HG02588 (cell line): ENCODE results near the gene ZNF836.

Experiments used
- ATAC-seq: cut with Tn5 transposase; IDR thresholded peaks from one replicate; pipeline ENCODE4 v1.9.1; 2021; ENCODE audit warnings: mild to moderate bottlenecking, moderate library complexity; ENCODE audit not compliant: unreplicated experiment

The ZNF836 gene

DNA sequence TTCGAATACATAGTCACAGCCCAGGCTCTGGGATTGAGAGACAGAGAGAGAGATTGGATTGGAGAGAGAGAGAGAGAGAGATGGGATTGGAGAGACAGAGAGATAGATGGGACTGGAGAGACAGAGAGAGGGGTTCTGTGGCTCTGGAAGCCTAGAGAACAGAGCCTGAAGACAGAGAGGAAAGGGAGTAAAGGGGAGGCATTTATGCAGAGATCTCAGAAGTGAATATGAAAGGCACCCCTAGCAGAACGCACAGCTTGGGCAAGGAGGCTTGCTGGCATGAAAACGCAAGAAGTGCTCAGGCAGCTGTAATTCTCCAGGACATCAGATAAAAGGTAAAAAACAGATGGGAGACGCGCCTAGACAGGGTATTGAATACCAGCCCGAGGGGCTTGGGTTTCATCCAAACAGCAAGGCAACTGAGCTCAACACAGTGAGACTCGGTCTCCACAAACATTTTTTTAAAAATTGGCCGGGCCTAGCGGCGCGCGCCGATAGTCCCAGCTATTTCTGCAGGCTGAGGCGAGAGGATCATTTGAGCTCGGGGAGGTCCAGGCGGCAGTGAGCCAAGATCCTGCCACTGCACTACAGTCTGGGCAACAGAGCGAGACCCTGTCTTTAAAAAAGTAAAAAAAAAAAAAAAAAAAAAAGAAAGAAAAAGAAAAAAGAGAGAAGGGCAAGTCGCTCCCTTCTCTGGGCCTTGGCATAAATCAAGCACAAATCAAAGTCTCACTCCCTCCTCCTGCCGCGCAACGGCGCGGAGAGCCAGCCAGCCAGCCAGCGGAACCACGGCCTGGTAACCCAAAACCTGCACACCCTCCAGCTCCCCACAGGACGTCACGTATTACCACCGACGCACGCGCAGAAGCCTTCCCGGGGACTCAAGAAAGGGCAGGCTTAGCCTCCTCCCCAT is 17.7 kb upstream of the ZNF836 start:
- ATAC-seq: no peak

DNA sequence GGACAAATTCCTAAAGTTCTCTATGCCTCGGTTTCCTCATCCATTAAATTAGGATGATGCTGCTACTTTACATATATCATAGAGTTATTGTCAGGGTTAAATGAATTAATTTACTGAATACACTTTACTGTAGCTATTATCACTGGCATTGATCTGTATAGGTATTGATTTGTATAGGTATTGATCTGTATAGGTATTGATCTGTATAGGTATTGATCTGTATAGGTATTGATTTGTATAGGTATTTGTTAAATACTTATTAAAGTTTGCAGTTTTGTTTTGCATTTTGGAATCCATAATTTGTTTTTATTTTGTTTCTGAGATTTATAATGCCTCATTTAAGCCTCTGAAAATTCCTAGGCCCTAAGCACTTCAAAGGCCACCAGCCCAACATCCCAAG is 16.0 kb upstream of the ZNF836 start:
- ATAC-seq: no peak

- no peak for ATAC-seq
These were observed 5.2 kb upstream of the ZNF836 start for GRCh38 chr19:52176574-52176973.

- no peak for ATAC-seq
These were observed 926 bp upstream of the ZNF836 start for GRCh38 chr19:52172347-52172746.

DNA sequence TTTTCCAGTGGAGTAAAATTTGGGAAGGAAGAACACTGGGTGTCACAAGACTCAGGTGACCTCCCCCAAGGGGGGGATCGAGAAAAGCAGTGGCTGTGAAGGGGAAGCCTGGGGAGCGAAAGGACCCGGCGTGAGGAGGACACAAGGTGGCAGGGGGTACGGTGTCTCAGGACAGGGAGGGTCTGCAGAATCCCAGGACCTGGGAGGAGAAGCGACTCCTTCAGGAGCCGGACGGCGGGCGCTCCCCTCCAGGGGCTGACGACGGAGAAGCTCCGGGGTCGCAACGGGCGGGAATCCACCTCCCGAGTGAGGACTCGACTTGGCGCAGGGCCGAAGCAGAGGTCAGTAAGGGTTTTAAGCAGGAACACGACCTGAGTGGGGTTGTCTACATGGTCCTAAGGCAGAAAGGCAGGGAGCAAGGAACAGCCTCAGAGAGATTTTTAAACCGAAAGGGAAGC is 529 bp downstream of the ZNF836 start:
- ATAC-seq: peak; percentile 19

DNA sequence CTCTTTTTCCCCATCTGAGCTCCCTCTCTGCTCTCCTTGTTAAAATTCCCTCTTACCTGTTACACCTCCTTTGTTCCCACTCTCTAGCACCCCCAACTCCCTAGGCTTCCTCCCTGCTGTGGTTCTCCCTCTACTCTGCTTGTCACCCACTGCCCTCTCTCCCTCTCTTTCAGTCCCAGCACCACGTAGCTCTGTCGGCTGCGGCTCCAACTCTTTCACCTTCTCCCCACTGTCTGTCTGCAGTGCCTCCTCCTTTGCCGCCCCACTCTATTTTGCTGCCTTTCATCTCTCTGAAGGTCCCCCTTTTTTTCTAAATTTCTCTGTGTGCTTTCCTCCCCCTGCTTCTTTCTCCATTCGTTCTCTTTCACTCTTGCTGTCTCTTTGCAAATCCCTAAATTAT is 1.1 kb downstream of the ZNF836 start:
- no peak for ATAC-seq

DNA sequence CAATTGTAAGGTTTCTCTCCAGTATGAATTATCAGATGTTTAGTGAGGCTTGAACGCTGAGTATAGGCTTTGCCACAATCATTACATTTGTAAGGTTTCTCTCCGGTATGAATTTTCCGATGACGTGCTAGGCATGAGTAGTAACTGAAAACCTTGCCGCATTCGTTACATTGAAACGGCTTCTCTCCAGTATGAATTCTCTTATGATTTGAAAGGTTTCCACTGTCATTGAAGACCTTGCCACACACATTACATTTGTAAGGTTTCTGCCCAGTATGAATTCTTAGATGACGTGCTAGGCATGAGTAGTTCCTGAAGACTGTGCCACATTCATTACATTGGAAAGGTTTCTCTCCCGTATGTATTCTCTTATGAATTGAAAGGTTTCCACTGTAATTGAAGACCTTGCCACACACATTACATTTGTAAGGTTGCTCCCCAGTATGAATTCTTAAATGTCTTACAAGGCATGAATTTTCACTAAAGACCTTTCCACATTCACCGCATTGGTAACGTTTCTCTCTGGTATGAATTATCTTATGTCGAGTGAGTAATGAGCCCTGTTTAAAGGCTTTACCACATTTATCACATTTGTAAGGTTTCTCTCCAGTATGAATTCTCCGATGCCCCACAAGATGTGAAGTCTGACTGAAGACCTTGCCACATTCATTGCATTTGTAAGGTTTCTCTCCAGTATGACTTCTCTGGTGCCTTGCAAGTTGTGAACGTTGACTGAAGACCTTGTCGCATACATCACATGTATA is 15.6 kb downstream of the ZNF836 start:
- ATAC-seq: no peak

DNA sequence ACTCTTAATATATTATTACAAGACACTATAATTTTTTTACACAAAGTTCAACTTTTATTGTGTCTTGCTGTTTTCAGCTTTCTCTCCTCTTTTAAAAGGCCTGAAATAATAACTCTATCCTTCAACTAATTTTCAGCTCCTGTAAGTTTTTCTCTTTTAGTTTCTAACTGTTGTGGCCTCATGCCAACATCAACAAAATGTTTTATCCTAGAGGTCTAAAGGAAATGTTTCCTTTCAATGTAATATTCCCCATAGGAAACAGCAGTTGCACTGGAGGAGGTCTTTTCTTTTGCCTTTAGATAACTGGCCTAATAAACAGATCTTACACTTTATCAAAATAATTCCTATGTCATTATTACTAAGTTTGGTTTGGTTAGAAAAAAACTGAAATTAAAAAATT is 23.2 kb downstream of the ZNF836 start:
- no peak for ATAC-seq

- ATAC-seq: no peak
These were observed 29.3 kb downstream of the ZNF836 start for GRCh38 chr19:52142001-52142595.

DNA sequence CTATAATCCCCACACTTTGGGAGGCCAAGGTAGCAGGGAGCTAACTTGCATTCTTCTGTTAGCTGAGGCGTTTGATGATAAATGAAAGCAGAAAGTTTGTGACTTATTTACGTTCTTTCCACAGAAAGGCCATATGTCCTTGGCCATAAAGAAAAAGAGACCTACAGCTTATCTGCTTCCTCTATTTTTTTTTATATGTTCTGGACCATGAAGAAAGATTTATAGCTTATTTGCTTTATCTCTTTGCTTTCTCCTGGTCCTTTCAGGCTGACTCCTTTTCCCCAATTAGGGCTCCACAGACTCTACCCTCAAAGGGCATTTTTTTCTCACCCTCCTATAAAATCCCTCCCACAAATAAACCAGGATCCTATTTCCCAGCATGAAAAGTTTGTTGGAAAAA is 30.2 kb downstream of the ZNF836 start:
- no peak for ATAC-seq

DNA sequence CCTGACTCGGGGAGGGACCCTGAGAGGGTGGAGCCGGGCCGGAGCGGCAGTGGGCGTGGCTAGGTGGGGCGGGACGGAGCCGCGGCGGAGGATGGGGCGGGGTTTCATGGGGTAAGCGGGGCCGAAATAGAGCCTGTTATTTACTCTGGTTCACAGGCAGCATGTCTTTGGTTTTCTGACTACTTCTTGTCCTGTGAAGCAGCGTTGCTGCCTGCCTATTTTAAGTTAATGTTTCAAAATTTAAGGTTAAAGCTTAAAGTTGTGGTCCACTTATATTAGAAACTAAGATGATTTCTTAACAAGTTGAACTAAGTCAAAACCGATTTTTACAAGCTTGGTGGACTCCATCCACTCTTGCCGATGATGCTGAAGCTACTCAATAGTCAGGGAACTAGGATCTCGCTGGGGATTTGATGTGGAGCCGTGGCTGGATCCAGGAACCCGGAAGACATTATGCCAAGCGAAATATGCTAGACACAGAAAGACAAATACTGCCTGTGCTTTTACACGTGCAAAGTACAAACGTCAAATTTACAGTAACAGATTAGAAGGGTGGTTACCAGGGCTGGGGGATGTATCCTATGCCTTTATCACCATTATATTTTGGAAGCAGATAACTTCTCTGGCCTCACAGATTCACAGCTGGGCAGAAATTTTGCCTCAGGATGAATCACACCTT is 31.2 kb downstream of the ZNF836 start:
- peak; percentile 88 for ATAC-seq

GRCh38 chr19:52139252-52140031 is 32.0 kb downstream of the ZNF836 start, which contains the start of gene ZNF616:
Gene ZNF616, minus strand, starts transcription at chr19:52139938. Its CDS starts 9,426 bp downstream, at chr19:52130512.
- ATAC-seq: peak; percentile 62

DNA sequence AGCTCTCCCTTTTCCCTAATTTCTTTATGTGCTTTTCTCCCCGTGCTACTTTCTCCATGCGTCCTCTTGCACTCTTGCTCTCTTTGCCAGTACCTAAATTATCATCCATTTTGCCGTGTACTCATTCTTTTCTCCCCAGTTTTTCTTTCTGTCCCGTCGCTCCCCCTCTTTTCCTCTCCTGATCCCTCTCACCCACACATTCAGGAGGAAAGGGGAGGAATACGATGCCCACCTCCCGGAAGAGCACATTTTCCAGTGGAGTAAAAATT is 32.5 kb downstream of the ZNF836 start:
- ATAC-seq: no peak

DNA sequence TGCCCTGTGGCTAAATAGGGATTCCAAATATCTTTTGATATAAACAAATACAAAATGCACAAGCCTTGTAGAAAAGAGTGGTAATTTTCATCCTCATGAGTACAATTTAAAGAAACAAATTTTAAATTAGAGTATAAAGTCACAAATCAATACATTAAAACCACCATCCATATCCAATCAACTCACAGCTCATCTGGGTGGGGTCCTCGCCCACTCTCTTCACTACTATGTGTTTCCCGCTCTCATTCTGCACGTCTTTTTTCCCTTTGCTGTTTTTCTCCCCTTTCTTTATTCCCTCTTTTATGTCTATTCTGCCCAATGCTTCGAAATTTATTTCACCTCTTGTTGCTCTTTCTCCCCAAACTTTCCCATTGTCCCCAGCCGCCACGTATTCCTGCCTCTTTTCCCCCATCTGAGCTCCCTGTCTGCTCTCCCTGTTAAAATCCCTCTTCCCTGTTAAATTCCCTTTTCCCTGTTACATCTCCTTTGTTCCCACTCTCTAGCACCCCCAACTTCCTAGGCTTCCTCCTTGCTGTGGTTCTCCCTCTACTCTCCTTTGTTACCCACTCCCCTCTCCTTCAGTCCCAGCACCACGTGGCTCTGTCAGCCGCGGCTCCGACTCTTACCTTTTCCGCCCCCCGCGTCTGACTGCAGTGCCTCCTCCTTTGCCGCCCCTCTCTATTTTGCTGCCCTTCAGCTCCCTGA is 33.0 kb downstream of the ZNF836 start:
- no peak for ATAC-seq

DNA sequence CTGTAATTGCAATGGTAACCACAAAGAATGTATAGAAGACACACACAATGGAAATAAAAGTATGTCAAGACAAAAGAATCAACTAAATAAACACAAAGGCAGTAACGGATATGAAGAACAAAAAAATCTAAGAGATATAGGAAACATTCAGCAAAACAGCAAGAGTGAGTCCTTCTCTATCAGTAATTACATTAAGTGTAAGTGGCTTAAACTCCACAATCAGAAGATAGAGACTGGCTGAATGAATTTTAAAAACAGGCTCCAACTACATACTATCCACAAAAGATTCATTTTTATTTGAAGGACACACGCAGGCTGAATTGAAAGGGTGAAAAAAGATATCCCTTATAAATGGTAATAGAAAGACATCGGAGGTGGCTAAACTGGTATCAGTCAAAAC is 51.1 kb downstream of the ZNF836 start:
- no peak for ATAC-seq

DNA sequence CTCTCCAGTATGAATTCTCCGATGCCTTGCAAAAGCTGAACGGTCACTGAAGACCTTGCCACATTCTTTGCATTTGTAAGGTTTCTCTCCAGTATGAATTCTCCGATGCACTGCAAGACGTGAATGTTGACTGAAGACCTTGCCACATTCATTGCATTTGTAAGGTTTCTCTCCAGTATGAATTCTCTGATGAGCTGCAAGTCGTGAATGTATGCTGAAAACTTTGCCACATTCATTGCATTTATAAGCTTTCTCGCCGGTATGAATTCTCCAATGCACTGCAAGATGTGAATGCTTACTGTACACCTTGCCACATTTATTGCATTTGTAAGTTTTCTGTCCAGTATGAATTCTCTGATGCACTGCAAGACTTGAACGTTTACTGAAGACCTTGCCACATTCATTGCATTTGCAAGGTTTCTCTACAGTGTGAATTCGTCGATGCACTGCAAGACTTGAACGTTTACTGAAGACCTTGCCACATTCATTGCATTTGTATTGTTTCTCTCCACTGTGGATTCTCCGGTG is 55.8 kb downstream of the ZNF836 start:
- ATAC-seq: no peak

GRCh38 chr19:52114691-52115090 is 56.7 kb downstream of the ZNF836 start:
- no peak for ATAC-seq

GRCh38 chr19:52112624-52113023 is 58.8 kb downstream of the ZNF836 start:
- ATAC-seq: no peak

DNA sequence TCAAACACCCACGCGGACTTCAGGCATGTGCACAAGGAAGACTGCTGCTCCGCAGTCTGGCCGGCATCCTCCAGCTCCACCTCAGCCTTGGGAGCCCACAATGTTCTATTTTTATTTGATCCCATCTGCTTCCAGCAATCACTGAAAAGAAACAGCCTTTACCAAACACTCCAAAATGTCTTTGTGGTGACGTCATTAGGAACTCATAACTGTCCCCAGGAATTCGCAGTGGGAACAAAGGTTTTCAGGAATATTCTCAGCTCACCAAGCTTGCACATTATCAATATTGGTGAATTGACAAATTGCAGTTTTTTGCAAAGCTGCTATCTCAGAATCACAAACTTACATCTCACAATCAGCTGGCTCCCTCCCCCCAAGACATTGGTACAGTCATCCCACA is 60.6 kb downstream of the ZNF836 start:
- no peak for ATAC-seq
